NCI-H524 treated with DMSO at 0.1 percent for 48 hours (cell line): ENCODE data around the gene KSR2.

Experiments
- DNase-seq: peaks from one replicate; lab custom pipeline; 2025; lab: John Stamatoyannopoulos, UW

The KSR2 gene

GRCh38 chr12:117452112-117452511 is 516.7 kb downstream of the KSR2 start:
- no peak for DNase-seq

DNA sequence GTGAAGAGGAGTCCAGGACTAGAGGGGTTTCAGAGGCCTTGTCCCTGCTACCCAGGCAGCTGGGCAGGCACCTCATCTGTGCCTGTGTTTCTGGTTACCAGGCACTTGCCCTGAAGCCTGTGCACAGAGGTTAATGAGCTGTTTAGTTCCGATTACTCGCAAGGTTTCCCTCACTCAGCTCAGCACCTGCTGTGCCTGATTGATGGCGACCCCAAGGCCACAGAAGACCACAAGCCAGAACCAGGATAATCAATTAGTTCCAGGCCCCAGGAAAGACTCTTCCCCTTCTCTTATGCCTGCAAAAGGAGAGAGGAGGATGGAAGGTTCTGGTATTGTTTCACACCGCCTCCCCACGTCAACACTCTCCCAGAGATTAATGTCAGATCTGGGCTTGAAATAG is 518.6 kb downstream of the KSR2 start:
- DNase-seq = no peak

DNA sequence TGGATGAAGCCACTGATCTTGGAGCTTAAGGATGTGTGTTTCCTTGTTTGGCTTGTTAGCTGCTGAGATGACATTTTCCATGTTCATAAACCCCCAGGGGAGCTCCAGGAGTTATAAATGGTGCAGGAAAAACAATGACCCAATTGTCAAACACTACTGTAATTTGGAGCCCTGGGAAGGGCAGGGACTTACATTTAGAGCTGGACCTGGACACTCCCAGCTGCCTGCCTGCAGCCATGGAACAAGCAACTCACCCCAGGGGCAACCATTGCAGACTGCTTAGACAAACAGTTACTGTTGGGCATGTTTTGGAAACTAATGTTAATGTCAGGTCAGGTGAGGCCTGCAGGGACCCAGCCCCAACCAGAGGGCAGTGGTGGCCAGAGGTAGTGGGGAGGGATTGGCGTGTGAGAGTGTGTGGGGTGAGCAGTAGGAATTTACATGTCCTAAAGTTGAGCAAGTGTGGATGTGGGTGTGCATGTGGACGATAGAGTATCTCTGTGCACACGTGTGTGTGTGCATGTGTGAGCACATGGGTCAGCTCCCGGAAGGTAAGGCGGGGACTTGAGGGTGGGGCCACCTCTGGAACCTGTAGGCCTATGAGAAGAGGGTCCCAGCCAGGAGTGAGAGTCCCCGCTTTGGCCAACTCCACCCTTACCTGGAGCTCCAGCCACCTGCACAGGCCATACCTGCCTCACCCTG is 521.0 kb downstream of the KSR2 start:
- no peak for DNase-seq

DNA sequence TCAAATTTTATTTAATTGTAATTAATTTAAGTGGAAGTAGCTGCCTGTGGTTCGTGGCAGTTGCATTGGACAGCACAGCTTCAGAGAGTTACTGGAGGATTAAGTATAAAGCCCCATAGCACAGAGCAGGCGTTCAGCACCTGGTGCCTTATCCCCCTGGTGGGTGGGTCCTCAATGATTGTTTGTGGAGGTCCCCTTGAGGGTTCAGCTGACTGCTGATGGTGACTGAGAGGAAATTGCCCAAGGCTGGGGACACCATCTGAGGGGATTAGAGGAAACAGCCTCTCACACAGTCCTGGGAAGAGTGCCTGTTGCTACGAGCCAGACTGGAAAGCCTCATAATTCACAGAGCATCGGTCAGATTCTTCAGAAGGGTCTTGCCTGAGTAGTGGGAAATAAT is 524.0 kb downstream of the KSR2 start:
- peak; percentile 80 for DNase-seq

- DNase-seq = peak; percentile 38
These were observed 527.0 kb downstream of the KSR2 start for GRCh38 chr12:117441751-117442150.

GRCh38 chr12:117440384-117440783 is 528.4 kb downstream of the KSR2 start:
- DNase-seq = no peak

DNA sequence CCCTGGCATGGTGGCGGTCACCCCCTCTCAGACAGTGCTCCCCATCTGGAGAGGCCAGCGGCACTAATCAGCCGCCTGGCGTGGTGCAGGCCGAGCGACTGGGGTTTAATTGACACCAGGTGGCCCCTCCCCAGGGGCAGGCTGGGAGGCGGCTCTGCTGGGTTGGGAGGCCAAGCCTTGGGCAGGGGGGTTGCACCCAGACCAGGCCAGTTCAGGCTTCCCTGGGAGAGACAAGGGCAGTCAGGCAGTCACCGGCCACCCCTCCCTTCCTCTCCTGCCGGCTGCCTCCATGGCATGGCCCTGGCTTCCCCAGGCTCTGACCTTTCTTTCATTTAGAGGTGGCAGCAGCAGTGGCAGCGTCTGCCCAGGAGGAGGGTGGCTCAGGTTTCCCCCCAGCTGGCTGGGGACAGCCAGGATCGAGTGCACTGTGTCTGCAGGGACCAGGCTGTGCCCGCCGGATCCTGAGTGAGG is 529.2 kb downstream of the KSR2 start:
- peak; percentile 30 for DNase-seq

DNA sequence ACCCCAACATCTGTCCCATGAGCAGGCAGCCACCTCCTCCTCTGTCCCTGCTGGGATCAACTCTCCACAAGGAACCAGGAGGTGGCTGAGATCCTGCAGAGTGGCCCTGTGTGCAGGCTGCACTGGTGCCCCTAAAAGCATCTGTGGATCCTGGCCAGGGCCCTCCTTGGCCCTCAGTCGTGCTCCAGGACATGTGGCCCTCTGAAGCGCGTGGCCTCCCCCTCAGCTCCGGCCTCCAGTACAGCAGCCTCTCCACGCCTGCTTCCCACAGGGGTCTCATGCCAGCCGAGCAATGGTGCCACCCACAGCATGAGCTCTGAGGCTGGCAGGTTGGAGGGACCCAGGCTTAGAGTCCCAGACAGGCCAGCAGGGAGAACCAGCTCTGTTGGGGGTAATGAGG is 530.0 kb downstream of the KSR2 start:
- no peak for DNase-seq

DNA sequence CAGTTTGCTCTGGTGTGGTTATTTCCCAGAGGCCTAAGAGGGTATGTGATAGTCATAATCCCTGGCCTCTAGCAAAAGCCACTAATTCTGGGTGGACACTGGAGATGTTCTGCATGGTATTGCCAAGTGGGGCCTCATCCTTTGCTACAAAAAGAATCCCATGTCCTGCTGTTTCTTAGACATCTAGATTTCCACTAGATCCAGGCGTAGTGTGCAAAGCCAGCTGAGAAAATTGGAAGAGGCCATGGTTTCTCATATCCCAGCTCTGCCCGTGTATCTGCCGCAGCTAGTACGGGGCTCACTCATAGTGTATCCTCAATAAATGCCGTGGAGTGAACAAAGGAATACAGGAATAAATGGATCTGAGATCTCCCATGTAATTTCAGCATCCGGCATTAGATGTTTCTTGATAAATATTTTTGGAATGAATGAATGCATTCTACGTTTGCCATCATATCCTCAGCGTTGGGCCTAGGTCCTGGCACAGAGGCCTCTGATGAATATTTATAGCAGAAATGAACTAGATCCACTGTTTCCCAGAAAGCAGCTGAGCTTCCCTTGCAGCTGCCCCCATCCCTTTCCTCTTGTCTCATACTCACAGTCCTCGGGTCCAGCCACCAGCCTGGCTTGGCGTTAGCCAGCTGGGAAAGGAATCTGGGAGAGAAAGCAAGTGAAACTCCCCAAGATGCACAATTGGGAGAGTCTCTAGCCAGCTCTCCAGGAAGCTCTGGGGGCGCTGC is 531.1 kb downstream of the KSR2 start:
- DNase-seq = no peak

DNA sequence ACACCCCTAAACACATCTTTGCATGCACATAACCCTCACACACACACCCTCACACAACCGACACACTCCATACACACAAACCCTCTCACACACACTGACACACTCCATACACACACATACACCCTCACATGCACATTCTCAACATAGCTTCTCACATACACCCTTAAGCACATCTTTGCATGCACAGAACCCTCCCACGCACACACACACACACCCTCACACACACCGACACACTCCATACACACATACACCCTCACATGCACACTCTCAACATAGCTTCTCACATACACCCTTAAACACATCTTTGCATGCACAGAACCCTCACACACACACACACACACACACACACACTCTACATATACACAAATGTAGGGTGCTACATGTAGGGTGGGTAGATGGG is 534.9 kb downstream of the KSR2 start:
- no peak for DNase-seq

DNA sequence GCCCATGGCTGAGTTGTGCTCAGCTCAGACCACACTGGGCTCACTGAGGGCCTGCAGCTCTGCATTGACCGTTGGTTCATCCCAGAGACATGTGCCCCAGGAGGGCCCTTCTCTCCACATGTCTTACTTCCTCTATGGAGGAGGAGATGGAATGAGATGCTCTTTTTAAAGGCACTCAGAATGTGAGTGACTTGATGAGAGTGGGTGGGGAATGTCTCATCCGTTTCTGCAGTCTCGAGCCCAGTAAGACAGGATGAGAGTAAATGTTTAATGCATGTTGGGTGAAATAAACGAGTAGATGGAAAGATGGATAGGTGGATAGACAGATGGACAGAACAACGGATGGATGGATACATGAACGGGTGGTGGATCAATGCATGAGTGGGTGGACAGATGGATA is 538.5 kb downstream of the KSR2 start:
- no peak for DNase-seq

DNA sequence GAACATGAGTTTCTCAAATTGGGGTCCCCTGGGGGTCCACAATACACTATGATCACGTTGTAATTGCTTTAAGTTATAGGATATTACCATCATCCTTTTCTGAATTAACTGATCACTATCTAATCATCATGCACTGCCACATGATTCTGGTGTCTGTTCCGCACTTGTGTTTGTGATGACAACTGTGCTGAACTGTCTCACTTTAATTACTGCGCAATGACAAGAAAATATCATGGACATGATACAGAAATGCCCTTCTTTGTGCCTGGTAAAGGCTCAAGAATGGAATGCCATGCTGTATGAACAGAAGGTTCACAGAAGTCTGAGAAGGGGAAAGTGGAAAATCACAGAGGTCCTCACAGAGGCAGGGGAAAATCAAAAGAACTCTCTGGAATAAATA is 541.6 kb downstream of the KSR2 start:
- no peak for DNase-seq

GRCh38 chr12:117421987-117422386 is 546.8 kb downstream of the KSR2 start:
- DNase-seq = no peak

DNA sequence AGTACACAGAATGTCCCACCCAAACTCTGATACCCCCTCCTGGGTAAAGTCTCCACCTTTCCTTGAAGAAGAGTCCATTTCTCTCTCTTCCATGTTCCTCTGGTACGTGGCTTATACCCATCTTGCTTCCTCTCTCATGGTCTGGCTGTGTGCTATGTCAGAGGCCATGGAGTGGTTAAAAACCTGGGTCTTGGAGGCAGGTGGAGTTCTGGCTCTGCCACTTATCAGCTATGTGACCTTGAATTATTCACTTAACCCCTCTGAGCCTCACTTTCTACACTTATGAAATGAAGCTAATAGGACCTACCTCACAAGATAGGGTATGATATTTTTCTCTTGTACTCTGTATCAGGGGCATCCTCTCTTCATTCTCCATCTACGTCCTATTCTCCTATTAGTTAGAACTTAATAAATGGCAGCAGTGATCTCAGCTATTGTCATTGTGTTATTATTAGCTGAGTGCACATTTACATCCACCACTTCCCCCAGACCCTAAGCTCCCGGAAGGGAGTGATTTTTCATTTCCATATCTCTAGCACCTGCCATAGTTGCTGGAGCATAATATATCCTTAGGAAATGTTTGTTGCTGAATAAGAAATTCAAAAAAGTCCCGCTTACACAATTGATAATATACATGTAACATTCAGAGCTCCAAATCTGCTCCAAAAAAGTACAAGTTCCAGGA is 547.6 kb downstream of the KSR2 start:
- DNase-seq = no peak

DNA sequence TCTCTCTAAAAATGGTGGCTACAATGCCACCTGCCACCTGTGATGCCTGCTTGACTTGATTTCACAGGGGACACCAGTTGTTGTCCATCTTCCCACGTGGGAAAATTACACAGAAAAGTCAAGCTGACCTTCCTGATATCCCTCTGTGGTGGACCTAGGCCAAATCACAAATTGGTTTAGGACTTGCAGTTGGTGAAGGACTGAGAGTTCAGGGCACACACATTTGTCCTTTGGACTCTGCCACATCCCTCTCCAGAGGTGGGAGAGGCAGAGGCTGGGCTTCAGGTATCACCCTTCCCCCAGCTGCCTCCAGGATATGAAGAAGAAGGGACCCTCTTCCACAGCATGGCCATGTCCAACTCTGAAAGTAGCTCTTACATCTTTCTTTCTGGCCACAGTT is 551.8 kb downstream of the KSR2 start:
- DNase-seq = no peak

GRCh38 chr12:117412465-117413188 is 556.2 kb downstream of the KSR2 start:
- DNase-seq = no peak

DNA sequence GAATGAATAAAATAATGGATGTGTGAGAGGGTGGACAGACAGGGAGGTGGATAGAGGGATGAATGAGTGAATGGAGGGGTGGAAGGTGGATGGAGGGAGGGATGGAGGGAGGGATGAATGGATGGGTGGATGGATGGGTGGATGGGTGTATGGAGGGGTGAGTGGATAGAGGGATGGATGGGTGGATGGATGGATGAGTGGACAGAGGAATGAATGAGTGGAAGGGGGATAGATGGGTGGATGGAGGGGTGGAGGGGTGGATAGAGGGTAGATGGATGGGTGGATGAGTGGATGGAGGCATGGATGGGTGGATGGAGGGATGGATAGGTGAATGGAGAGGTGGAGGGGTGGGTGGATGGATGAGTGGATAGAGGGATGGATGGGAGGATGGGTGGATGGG is 559.5 kb downstream of the KSR2 start:
- no peak for DNase-seq

DNA sequence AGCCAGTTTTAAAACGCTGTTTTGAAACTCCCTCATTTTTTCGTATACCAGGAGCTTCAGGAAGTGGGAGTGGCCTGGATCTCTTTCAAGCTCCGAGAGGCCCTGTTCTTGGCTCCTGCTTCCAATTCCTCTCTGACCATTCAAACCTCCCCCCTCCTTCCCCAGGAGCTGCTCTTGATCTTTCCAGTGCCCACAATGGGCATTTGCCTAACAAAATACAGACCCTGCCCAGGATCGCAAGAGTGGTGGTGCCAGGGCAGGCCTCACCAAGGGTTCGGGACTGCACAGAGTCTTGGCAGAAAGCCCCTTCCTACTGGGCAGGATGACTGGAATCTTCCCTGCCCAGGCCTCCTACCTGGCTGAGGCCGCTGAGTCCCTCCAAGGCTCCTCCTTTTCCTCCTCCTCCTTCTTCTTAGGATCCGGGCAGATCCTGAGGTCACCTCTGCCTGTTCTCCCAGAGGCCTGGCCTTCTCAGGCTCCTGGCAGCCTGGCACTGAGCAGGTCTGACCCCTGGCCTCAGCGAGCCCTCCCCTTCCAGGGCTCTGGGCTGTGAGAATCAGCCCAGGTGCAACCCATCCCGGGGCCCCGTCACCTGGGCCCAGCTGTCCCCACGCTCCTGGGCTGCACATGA is 560.5 kb downstream of the KSR2 start:
- DNase-seq = no peak

DNA sequence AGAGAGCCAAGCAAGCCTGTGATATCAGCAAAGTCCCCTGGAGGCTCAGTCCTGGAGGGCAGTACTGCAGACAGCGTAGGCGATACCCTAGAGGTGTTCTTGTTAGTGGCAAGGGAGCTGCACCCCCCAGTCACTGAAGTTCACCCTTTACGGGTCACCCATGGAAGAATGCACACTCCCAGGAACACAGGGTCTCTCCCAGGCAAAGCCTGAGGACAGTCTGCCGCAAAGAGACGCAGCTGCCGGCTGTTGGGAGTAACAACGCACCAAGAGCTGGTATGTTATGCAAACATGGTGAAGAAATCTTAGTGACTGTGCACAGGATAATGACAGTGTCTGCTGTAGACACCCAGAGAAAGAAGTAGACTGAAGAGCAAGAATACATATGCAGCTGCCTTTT is 563.9 kb downstream of the KSR2 start:
- no peak for DNase-seq

DNA sequence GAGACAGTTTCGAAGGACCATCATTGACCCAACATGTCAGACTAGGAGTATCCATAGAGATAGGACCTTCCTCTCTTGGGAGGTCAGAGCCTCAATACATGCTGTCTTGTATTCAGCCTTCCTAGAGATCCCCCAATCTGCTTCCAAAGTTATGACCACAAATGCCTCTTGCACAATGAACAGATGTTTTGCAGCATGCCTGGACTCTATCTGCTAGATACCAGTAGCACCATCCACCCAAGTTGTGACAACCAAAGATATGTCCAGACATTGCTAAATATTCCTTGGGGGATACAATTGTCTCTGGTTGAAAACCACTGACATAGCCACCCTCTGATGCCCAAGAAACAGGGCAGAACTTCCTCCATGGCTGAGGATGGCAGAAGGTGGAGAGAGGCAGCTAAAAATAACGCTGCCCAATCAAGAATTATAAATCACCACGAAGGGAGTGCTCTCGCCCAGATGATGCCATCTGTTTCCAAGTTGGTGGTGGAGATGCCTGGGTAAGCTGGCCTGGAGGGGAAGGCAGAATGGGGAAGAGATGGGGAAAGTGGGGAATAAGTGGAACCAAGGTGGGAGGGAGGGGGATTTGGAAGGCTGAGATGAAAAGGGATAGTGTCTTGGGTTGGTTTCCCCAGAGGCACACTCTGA is 564.5 kb downstream of the KSR2 start:
- DNase-seq = peak; percentile 31

DNA sequence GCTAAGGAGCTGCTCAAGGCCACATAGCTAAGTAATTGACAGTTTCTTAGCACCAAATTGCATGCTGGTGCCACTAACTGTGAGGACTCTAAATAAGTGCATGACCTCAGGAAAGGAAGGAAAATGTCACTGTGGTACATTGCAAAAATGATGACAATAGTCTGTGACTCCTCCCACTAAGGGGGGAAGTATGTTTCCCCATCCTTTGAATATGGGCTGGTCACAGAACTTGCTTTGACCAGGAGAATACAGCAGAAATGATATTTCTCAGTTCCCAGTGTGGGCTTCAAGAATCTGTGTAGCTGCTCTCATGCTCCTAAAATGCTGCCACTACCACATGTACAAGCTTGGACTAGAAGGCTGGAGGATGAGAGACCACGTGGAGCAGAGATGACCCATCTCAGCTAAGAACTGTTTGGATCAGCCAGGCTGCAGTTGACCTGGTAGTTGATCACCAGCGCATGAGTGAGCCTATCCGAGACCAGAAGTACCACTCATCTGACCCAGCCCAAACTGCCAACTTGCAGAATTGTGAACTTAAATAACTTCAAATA is 565.1 kb downstream of the KSR2 start:
- no peak for DNase-seq
